ENCODE data around the gene DCAF8L2.
"Not testable (repeated sequence)": the region's sequence is repeated elsewhere in the genome, so short reads cannot be mapped to it uniquely, and the experiment has no call there.

DCAF8L2 gene

DNA sequence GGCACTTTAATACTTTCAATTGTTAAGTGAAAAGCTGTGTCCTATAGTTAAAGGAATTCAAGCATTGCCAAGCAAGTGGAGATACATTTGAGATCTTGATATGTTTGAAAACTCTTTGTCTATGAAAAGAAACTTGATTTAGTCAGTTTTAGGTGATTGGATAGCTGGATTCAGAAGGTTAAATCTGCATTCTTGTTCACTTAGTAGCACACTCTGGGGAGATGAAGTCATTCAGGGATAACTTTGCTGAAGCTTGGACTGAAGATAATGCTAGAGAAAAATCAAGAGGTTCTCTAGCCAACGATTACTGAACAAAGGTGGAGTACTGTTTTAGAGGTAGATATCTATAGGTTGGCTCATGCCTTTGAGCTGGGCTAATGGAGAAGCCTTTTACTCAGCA, 90.6 kb downstream of the DCAF8L2 start:
- TF ChIP-seq FOXK2 (IDR thresholded peaks at IDR 0.05) = no peak
- TF ChIP-seq L3MBTL2 (conservative IDR thresholded peaks at IDR 0.05) = no peak
- no peak for TF ChIP-seq HDGF (IDR thresholded peaks at IDR 0.05; ENCODE audit: borderline replicate concordance)
- no peak for TF ChIP-seq SUZ12 (IDR thresholded peaks at IDR 0.05)
- no peak for TF ChIP-seq FOXM1 (IDR thresholded peaks at IDR 0.05; ENCODE audit: borderline replicate concordance)
- TF ChIP-seq SP1 (IDR thresholded peaks at IDR 0.05) = no peak
- no peak for TF ChIP-seq TARDBP (IDR thresholded peaks at IDR 0.05)
- TF ChIP-seq CTBP1 (IDR thresholded peaks at IDR 0.05; ENCODE audit: borderline replicate concordance) = no peak
- no peak for TF ChIP-seq BHLHE40 (IDR thresholded peaks at IDR 0.05; ENCODE audit: borderline replicate concordance)
- no peak for TF ChIP-seq ELF4 (IDR thresholded peaks at IDR 0.05)
- no peak for TF ChIP-seq ZNF384 (IDR thresholded peaks at IDR 0.05)
- TF ChIP-seq ARNT (IDR thresholded peaks at IDR 0.05) = no peak
- DNase-seq (ENCODE audit: extremely low spot score) = no peak
- CTCF ChIA-PET = no interaction called here
- POLR2A ChIA-PET = no interaction called here

DNA sequence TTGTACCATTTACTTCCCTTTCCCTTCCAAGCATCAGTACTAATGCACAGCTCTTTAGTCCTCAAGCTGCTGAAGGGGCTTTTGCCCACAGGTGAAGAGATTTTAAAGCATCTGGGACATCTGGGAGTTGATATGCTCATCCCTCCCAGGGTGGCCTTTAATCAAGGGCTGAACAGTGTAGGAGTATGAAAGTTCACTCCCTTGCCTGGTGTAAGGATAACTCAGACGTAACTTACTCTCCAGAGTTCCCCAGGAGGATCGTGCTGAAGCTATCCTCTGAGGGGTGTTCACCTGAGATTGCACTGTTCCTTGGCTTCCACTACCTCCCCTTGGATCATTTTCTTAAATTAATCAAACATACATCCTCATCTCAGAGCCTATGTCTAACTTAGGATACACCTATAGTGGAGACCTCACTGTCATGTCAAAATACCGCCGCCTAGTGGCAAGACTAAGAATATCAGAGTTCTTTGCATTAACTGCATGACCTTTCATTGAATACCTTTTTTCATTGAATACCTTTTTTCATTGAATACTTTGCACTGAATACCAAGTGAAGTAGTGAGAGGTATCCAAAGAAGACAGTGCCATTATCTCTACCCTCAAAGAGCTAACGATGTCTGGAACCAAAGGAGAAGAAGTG, 93.5 kb downstream of the DCAF8L2 start:
- DNase-seq (ENCODE audit: extremely low spot score) = peak; percentile 17
- CTCF ChIA-PET = interaction anchor here (0.6 to 1.2 kb wide), 4 partner anchors 9 to 138 kb away, joined by 3 read pairs; no protein-coding TSS in a partner anchor
- POLR2A ChIA-PET = not testable (repeated sequence)

DNA sequence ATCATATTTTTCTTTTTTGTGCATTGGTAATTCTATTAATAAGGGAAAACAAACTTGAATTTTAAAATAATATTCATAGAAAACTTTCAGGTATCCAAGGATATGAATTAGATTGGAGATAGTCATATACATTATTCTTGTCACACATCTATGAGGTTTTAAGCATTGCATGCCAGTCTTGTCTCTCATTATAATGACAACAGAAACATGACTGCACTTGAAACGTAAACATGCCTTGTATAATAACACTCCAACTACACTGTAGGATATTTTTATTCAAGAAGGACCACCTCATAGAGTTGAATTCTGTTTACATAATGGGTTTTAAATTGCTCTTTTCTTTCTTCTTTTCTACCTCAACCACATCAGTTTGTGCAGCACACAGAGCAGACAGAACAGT, 104.5 kb downstream of the DCAF8L2 start:
- ChIA-PET CTCF (no interaction called here), POLR2A (no interaction called here)
- no peak for DNase-seq (ENCODE audit: extremely low spot score)
- no peak for TF ChIP-seq LEF1 (IDR thresholded peaks at IDR 0.05; ENCODE audit: borderline replicate concordance)
- TF ChIP-seq SUZ12 (IDR thresholded peaks at IDR 0.05) = no peak
- no peak for TF ChIP-seq SP1 (IDR thresholded peaks at IDR 0.05)
- no peak for TF ChIP-seq ELF4 (IDR thresholded peaks at IDR 0.05)
- TF ChIP-seq ARNT (IDR thresholded peaks at IDR 0.05) = no peak
- TF ChIP-seq, protein P1, sequence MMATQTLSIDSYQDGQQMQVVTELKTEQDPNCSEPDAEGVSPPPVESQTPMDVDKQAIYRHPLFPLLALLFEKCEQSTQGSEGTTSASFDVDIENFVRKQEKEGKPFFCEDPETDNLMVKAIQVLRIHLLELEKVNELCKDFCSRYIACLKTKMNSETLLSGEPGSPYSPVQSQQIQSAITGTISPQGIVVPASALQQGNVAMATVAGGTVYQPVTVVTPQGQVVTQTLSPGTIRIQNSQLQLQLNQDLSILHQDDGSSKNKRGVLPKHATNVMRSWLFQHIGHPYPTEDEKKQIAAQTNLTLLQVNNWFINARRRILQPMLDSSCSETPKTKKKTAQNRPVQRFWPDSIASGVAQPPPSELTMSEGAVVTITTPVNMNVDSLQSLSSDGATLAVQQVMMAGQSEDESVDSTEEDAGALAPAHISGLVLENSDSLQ (IDR thresholded peaks at IDR 0.05) = no peak
- no peak for TF ChIP-seq CTBP1 (IDR thresholded peaks at IDR 0.05; ENCODE audit: borderline replicate concordance)
- TF ChIP-seq FOXA1 (IDR thresholded peaks at IDR 0.05) = no peak
- no peak for TF ChIP-seq FOXM1 (IDR thresholded peaks at IDR 0.05; ENCODE audit: borderline replicate concordance)
- no peak for TF ChIP-seq L3MBTL2 (conservative IDR thresholded peaks at IDR 0.05)
- TF ChIP-seq BHLHE40 (IDR thresholded peaks at IDR 0.05; ENCODE audit: borderline replicate concordance) = no peak
- TF ChIP-seq FOXK2 (IDR thresholded peaks at IDR 0.05) = no peak
- no peak for TF ChIP-seq TARDBP (IDR thresholded peaks at IDR 0.05)
- no peak for TF ChIP-seq NFRKB (IDR thresholded peaks at IDR 0.05)
- no peak for TF ChIP-seq HDGF (IDR thresholded peaks at IDR 0.05; ENCODE audit: borderline replicate concordance)
- TF ChIP-seq ZNF384 (IDR thresholded peaks at IDR 0.05) = no peak

DNA sequence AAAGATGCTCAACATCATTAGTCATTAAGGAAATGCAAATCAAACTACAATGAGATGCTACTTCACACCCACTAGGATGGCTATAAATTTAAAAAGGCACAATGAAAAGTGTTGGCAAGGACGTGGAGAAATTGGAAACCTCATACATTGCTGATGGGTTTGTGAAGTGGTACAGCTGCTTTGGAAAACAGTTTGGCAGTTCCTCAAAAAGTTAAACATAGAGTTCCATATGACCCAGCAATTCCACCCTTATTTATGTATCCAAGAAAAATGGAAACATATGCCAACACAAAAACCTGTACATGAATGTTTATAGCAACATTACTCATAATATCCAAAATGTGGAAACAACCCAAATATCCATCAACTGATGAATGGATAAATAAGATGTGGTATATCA, 116.4 kb downstream of the DCAF8L2 start:
- POLR2A ChIA-PET = no interaction called here
- DNase-seq (ENCODE audit: extremely low spot score) = no peak
- TF ChIP-seq FOXA1 (IDR thresholded peaks at IDR 0.05) = no peak
- CTCF ChIA-PET = no interaction called here

DNA sequence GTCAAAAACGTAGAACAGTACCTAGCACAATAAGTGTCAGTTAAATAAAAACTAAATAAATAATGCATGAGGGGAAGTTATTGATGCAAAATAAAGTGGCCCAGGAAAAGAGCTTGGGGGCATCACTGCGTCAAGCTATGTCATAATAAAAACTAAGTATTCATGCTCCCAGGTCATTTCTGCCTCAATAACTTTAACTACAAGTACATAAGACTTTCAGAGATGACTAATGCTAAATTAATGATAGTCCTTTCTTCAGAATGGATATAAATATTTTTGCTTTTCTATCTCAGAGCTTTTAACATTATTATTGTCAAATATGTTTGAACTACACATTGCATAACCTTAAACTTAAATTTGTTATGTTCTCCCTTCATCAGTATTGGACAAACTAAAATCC, 125.5 kb downstream of the DCAF8L2 start:
- TF ChIP-seq NFRKB (IDR thresholded peaks at IDR 0.05) = no peak
- no peak for TF ChIP-seq FOXA1 (IDR thresholded peaks at IDR 0.05)
- no peak for TF ChIP-seq LEF1 (IDR thresholded peaks at IDR 0.05; ENCODE audit: borderline replicate concordance)
- TF ChIP-seq SP1 (IDR thresholded peaks at IDR 0.05) = no peak
- TF ChIP-seq FOXM1 (IDR thresholded peaks at IDR 0.05; ENCODE audit: borderline replicate concordance) = no peak
- TF ChIP-seq FOXK2 (IDR thresholded peaks at IDR 0.05) = no peak
- TF ChIP-seq SUZ12 (IDR thresholded peaks at IDR 0.05) = no peak
- TF ChIP-seq ZNF384 (IDR thresholded peaks at IDR 0.05) = no peak
- no peak for TF ChIP-seq TARDBP (IDR thresholded peaks at IDR 0.05)
- no peak for TF ChIP-seq BHLHE40 (IDR thresholded peaks at IDR 0.05; ENCODE audit: borderline replicate concordance)
- no peak for TF ChIP-seq CTBP1 (IDR thresholded peaks at IDR 0.05; ENCODE audit: borderline replicate concordance)
- no peak for TF ChIP-seq HDGF (IDR thresholded peaks at IDR 0.05; ENCODE audit: borderline replicate concordance)
- no peak for TF ChIP-seq L3MBTL2 (conservative IDR thresholded peaks at IDR 0.05)
- no peak for TF ChIP-seq ELF4 (IDR thresholded peaks at IDR 0.05)
- TF ChIP-seq, protein P1 (IDR thresholded peaks at IDR 0.05) = no peak
- ChIA-PET POLR2A (no interaction called here), CTCF (interaction anchor here (0.6 kb wide), 1 partner anchor 31 kb away, joined by 3 read pairs; no protein-coding TSS in a partner anchor)
- DNase-seq (ENCODE audit: extremely low spot score) = no peak

DNA sequence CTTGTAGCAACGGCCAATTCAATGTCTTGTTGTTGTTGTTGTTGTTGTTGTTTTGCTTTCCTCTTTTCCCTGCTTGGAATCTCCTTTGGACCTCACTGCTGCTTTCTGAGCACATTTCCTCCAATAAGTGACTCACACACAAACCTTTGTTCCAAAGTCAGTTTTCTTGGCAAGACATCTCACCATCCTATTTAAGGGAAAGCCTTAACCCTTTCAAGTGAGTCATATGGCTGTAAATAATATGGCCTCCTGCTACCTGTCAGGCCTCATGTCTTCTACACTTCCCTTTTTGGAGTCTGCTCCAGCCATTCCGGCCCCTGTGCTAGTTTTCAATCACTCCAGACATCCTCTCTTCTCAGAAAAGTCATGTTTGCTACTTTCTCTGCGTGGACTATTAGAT, 138.1 kb downstream of the DCAF8L2 start:
- TF ChIP-seq, protein P1 (IDR thresholded peaks at IDR 0.05) = no peak
- TF ChIP-seq ELF4 (IDR thresholded peaks at IDR 0.05) = no peak
- no peak for TF ChIP-seq ZNF384 (IDR thresholded peaks at IDR 0.05)
- no peak for TF ChIP-seq FOXA1 (IDR thresholded peaks at IDR 0.05)
- TF ChIP-seq FOXM1 (IDR thresholded peaks at IDR 0.05; ENCODE audit: borderline replicate concordance) = no peak
- no peak for TF ChIP-seq FOXK2 (IDR thresholded peaks at IDR 0.05)
- no peak for TF ChIP-seq CTBP1 (IDR thresholded peaks at IDR 0.05; ENCODE audit: borderline replicate concordance)
- TF ChIP-seq TARDBP (IDR thresholded peaks at IDR 0.05) = no peak
- no peak for TF ChIP-seq SUZ12 (IDR thresholded peaks at IDR 0.05)
- TF ChIP-seq SP1 (IDR thresholded peaks at IDR 0.05) = no peak
- TF ChIP-seq ARNT (IDR thresholded peaks at IDR 0.05) = no peak
- no peak for TF ChIP-seq BHLHE40 (IDR thresholded peaks at IDR 0.05; ENCODE audit: borderline replicate concordance)
- no peak for TF ChIP-seq LEF1 (IDR thresholded peaks at IDR 0.05; ENCODE audit: borderline replicate concordance)
- no peak for TF ChIP-seq L3MBTL2 (conservative IDR thresholded peaks at IDR 0.05)
- no peak for TF ChIP-seq NFRKB (IDR thresholded peaks at IDR 0.05)
- TF ChIP-seq HDGF (IDR thresholded peaks at IDR 0.05; ENCODE audit: borderline replicate concordance) = no peak
- POLR2A ChIA-PET = no interaction called here
- CTCF ChIA-PET = interaction anchor here (0.5 kb wide), 1 partner anchor 41 kb away, joined by 3 read pairs; no protein-coding TSS in a partner anchor
- no peak for DNase-seq (ENCODE audit: extremely low spot score)

All from HEK293T (cell line).